Stimulated activated CD4-positive, alpha-beta T cell treated with anti-CD3 and anti-CD28 coated beads, Interleukin-12 subunit alpha, Interleukin-12 subunit beta, amount 100 ng/mL, for 48 hours (primary cell): ENCODE measurements around the gene CCNT1.
"Not testable (repeated sequence)": the region's sequence is repeated elsewhere in the genome, so short reads cannot be mapped to it uniquely, and the experiment has no call there.

ENCODE experiments used
- DNase-seq, 3 donors: peaks; one replicate each; pipeline ENCODE4 v3.0.0-alpha.2; 2020; ENCODE audit warnings: low read depth in 2 of 3, low spot score in 1 of 3

The CCNT1 gene

DNA sequence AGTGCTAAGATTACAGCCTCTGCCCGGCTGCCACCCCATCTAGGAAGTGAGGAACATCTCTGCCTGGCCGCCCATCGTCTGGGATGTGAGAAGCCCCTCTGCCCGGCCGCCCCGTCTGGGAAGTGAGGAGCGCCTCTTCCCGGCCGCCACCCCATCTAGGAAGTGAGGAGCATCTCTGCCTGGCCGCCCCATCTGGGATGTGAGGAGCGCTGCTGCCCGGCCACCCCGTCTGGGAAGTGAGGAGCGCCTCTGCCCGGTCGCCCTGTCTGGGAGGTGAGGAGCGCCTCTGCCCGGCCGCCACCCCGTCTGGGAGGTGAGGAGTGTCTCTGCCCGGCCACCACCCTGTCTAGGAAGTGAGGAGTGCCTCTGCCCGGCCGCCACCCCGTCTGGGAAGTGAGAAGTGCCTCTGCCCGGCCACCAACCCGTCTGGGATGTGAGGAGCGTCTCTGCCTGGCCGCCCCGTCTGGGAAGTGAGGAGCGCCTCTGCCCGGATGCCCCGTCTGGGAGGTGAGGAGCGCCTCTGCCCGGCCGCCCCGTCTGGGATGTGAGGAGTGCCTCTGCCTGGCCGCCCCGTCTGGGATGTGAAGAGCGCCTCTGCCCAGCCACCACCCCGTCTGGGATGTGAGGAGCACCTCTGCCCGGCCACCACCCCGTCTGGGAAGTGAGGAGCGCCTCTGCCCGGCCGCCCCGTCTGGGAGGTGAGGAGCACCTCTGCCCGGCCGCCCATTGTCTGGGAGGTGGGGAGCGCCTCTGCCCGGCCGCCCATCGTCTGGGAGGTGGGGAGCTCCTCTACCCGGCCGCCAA, 74.6 kb downstream of the CCNT1 start:
- DNase-seq: not testable (repeated sequence)

DNA sequence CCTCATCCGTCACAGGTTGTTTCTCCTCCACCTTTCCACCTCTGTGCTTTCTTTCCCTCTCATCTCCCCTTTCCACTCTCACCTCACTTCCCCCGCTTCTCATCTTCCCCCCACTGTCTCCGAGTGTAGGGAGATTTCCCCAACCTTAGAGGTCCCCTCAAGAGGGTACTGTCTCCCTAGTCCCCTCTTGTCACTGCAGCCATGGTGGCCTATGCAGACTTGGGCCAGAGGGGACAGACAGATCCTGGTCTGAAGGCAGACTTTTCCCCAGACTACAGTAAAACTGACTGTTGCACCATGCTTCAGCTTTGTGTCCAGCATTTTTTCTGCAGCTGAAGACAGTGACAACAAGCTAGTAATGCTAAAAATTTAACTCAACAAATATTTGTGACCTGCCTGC, 75.7 kb downstream of the CCNT1 start:
- DNase-seq: no peak

DNA sequence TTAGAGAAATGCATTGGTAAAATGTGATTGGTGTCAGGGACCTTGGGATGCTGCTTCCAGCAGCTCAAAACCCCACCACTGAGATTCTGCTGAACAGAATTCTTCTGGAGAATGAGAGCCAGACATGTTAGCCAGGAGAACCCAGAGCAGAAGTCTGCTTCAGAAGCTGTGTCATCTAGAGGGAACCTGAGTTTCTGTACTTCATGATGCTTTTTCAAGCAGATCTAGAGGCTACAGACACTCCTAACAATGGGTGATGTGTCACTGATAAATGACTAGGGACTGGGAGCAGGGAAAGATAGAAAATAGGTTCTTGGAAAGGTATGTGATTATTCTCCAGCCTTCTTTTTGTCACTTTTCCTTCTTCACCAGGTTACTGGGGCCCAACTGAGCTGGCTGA, 76.1 kb downstream of the CCNT1 start:
- no peak for DNase-seq
